Medulla oblongata (tissue), 1 donor: ENCODE results near the gene C10orf105.

Experiments used
- DNase-seq: peaks from one replicate; pipeline ENCODE4 v3.0.0-alpha.2; 2015; ENCODE audit errors: extremely low spot score

The C10orf105 gene

DNA sequence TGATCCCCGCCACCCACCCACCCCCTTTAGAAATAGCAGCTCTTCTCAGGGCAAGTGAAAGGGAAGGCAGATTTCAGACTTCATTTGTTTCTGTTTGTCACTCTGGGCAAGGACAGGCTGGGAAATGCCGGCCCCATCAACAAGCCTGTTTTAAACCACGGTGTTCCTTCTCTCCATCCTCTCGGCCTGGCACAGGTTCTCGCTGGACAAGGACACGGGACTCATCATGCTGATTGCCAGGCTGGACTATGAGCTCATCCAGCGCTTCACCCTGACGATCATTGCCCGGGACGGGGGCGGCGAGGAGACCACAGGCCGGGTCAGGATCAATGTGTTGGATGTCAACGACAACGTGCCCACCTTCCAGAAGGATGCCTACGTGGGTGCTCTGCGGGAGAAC lies 42.3 kb downstream of the C10orf105 start:
- no peak for DNase-seq

DNA sequence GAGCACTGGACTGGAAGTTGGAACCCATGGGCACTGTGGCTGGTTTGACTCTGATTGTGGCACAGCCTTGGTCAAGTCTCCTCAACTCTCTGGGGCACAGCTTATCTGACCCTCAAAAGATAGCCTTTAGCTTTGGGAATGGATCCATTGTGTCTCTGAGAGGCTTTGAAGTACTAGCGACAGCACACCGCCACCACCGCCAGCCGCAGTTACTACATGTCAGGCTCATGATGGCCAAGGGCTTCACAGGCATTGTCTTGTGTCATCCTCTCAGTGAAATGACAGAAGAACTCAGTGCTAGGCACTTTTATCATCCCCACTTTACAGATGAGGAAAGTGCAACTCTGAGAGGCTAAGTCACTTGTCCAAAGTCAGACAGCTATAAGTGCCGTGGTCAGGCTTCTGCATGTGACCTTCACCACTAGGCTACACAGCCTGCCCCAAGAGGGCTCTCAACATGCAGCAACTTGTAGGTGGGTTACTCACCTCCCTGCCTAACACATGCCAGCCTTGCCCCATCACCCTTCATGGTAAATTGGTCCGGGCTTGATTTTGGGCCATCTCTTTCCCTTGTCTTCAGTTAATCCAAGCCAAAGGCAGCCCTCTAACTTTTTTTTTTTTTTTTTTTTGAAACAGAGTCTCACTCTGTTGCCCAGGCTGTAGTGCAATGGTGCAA lies 44.1 kb downstream of the C10orf105 start:
- no peak for DNase-seq

DNA sequence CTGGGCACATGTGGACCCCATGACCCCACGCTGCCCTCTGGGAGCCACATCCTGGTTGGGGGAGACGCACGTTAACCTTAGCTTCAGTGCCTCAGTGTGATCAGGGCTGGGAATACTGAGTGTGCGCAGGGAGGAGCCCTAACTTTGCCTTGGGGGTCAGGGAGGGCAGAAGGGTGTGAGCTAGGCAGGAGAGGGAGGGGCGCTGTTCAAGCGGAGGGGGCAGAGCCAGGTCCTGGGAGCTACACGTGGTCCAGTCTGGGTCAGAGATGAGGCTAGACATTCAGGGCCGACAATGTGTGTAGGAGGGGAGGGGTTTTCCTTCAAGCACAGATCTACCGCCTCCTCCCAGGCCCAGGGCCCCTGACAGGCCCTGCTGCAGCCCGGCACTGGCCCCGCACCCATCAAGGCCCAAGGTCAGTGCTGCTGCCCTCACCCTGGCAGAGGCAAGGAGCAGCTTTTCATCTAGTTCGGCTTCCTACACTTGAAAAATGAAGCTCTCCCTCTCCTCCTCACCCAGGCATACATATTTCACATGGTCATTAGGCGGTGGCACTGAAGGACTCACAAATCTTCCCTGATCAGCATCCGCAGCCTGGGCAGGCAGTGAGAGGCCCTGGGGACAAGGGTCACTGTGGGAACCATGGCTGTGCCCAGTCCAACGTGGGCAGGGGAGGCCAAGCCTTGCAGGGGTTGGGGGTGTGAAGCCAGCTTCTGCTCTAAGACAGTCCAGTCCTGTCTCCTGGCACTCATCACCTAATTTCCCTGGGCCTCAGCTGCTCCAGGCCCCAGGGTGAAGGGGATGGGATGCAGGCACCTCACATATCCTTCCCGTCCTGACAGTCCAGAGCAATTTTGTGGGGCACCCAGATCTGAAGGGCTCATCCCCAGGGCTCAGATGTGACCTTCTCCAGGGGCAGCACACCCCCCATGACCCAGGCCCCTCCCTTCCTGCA lies 47.3 kb downstream of the C10orf105 start:
- no peak for DNase-seq

DNA sequence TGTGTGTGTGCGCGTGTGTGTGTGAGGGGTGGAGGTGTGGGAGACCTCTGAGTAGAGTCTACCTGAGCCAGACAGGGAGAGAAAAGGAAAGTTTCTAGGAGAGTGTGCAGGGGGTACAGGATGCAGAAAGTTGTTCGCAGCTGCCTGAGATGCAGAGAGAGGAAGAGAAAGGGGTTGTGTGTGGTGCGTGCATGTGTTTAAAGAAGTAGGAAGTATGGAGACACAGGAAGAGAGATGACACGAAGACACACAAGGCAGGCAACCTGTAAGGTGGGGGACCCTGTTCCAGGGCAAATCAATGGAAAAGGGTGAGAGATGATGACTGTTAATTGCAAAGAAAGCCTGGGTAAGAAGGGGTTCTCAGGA lies 52.2 kb downstream of the C10orf105 start:
- DNase-seq, result no peak

DNA sequence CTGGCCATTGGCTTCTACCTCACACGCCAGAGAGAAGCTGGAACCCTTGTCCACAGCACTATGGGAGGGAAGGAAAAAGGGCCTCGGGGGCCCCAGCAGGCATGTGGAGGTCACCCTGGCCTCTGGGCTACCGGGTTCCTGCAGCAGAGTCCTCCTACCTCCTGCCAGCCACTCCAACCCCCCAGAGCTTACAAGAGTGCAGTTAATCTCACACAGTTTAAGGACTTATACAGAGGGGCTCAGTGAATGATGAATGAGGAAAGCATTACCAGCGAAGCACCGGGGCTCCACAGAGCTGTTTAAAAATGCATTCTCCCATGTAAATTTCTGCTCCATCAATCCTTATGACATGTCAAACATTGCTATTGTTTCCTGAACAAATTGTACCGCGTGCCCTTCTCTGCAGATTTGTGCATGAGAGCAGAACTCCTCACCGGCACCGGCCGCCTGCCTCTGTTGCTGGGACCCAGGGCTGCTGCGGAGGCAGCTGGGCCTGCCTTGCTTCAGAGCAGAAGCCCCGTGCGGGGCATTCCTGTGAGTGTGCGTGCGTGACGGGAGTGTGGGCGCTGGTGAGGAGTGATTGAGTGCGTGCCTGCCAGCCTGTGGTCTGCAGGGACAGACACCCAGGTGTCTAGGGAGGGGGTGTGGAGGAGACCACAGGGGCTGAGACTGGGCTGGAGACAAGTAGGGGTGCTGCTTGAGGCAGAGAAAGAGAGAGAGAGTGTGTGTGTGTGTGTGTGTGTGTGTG lies 52.8 kb downstream of the C10orf105 start:
- no peak for DNase-seq

DNA sequence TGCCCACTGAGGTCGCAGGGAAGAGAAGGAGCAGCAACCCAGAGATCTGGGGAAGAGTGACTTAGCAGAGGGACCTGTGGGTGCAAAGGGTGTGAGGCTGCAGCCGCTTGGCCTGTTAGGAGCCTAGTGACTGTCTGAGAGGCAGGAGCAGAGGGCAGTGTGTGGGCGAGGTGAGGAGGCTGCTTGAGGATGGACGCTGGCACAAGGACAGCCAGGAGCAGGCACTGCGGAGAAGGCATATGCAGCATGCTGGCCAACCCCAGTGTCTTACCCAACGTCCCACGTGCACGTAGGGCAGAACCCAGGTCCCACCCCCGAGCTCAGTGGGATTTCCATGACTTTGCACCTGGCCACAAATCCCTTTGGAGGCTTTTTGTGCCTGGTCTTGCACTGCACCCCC lies 54.1 kb downstream of the C10orf105 start:
- DNase-seq, result no peak

DNA sequence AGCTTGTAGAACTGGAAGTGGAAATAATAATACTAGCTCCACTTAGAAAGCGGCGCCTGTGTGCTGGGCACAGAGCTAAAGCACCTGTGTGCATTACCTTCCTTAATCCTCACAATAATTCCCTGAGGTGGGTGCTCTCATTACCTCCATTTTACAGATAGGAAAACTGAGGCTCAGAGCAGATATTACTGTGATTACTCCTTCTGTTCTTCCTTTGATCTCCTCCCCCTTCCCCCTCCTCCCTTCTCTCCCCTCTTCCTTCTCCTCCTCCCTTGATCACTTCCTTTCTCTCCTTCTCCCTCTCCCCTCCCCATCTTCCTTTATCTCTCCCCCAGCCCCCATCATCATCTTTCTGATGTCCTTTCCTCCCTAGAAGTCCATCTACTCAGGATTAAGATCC lies 55.0 kb downstream of the C10orf105 start:
- no peak for DNase-seq

DNA sequence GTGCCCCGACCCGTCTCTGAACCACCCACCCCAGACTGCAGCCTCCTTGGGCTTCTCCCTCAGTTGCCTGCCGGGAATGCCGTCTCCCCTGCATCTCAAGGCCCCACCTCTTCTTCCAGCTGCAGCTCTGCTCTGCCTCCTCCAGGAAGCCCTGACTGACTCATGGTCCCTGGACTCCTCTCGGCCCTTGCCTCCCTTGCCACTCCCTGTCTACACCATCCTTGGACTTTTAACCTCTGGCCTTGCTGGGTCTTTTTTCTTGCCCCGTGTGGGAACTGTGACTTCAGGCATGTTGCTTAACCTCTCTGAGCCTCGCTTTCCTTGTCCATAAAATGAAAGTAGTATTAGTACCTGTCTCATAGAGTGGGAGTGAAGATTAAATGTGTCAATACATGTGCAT lies 56.3 kb downstream of the C10orf105 start:
- no peak for DNase-seq

DNA sequence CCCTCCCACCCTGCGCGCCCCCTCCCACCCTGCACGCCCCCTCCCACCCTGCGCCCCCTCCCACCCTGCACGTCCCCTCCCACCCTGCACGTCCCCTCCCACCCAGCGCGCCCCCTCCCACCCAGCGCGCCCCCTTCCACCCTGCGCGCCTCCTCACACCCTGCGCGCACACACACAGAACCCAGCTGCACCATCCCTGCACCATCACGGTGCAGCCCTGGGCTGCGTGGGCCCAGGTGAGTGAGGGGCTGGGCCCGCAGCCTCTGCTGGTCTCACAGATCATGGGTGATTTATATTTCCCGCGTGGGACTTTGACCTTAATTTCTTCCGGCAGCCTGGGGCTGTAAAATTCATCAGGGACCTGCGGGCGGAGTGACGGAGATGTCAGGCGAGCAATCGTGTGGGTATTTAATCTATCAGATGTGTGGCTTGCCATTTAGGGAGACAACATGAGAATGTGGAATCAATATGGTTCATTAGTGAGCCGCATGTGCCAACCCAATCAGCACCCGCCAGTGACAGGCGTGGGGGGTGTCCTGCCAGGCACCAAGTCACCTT lies 57.7 kb downstream of the C10orf105 start:
- DNase-seq, result no peak
